HS-27A (cell line): ENCODE data around the gene ITGAX.
"Not testable (repeated sequence)": the region's sequence is repeated elsewhere in the genome, so short reads cannot be mapped to it uniquely, and the experiment has no call there.

Experiments used
- DNase-seq: peaks from one replicate; pipeline ENCODE4 v3.0.0-alpha.2; 2012; ENCODE audit warnings: low read depth, missing footprints

The ITGAX gene

GRCh38 chr16:31410082-31410481 lies 55.1 kb downstream of the ITGAX start:
- DNase-seq, result no peak

DNA sequence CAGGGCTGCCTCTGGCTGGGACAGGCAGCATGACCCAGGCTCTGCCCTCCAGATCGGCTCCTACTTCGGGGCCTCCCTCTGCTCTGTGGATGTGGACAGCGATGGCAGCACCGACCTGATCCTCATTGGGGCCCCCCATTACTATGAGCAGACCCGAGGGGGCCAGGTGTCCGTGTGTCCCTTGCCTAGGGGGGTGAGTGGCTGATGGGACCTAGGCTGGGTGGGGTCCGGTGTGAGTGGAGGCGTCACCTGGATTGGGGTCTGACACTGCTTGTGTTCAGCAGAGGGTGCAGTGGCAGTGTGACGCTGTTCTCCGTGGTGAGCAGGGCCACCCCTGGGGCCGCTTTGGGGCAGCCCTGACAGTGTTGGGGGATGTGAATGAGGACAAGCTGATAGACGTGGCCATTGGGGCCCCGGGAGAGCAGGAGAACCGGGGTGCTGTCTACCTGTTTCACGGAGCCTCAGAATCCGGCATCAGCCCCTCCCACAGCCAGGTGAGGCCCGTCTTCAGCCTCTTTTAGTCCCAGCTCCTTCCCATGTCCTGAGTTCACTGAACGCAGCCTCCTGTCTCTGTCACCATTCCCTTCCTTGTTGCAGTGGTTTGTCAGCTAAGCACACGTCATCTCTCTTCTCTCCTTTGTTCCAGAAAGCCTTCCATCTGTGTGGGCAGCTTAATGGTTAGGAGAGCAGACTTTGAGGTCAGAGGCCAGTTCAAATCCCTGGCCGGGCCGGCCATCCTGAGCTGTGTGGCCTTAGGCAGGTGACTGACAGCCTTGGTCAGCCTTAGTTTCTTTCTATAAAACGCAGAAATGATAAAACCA lies 56.3 kb downstream of the ITGAX start:
- DNase-seq, result no peak

DNA sequence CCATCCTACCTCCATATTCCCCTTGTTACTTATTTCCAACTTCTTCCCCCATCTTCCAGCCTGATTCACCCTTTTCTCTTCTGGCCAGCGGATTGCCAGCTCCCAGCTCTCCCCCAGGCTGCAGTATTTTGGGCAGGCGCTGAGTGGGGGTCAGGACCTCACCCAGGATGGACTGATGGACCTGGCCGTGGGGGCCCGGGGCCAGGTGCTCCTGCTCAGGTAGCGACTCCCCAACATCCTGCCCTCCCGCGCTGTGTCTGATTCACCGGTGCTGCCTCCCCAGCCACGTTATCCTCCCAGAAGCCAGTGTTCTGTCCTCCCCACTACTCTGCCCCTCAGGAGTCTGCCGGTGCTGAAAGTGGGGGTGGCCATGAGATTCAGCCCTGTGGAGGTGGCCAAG lies 57.8 kb downstream of the ITGAX start:
- no peak for DNase-seq

GRCh38 chr16:31413381-31413780 lies 58.4 kb downstream of the ITGAX start:
- no peak for DNase-seq

- no peak for DNase-seq
These were observed 59.0 kb downstream of the ITGAX start for GRCh38 chr16:31413943-31414342.

GRCh38 chr16:31414706-31415105 lies 59.7 kb downstream of the ITGAX start:
- DNase-seq, result no peak

- DNase-seq, result no peak
These were observed 61.4 kb downstream of the ITGAX start for GRCh38 chr16:31416371-31416770.

DNA sequence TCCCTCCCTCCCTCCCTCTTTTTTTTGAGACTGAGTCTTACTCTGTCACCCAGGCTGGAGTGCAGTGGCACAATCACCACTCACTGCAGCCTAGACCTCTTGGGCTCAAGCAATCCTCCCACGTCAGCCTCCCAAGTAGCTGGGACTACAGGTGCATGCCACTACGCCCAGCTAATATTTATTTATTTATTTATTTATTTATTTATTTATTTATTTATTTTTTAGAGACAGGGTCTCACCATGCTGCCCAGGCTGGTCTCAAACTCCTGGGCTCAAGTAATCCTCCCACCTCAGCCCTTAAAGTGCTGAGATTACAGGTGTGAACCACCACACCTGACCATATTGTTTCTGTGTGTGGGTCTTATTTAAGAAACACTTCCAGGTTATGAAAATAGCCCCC lies 62.1 kb downstream of the ITGAX start:
- not testable (repeated sequence) for DNase-seq

DNA sequence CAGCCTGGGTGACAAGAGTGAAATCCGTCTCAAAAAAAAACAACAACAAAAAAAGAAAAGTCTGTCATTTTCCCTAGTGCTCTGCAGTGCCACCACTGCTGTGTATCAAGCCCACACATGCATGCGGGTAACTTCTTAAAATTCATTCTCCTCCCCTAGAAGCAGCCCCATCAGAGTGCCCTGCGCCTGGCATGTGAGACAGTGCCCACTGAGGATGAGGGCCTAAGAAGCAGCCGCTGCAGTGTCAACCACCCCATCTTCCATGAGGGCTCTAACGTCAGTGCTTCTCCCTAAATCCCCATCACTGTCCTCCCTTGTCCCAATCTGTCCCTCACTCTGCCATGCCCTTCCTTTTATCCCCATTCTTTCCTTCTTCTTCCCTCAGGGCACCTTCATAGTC lies 62.9 kb downstream of the ITGAX start:
- DNase-seq, result no peak

DNA sequence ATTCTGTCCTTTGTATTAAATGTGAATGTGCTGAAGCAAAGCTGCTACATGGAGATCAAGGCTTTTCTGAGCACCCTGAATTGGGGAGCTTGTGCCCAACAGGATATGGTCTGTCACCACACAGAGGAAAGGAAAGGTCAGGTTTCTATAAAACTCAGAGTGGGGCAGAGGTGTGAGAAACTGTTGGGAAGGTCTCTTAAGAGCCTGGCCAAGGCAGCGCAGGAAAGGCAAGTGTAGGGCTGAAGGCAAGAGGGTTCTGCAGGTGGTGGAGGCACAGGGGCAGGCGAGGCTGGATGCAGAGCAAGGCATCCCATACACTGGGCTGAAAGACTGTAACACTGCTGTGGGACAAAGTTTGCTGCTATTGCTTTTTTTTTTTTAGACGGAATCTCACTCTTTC lies 65.1 kb downstream of the ITGAX start:
- DNase-seq, result no peak

- no peak for DNase-seq
These were observed 66.6 kb downstream of the ITGAX start for GRCh38 chr16:31421587-31421986.

DNA sequence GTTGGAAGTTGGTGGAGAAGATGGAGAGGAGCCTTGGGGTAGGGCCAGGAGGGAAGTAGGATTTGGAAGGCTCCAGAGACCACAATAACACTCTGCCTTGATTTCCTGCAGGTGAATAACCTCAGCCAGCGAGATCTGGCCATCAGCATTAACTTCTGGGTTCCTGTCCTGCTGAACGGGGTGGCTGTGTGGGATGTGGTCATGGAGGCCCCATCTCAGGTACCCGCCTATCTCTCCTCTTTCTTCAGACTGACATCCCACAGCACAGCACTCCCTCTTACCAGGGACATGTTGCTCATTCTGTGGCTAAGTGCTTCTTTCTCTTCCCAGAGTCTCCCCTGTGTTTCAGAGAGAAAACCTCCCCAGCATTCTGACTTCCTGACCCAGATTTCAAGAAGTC lies 68.3 kb downstream of the ITGAX start:
- no peak for DNase-seq

DNA sequence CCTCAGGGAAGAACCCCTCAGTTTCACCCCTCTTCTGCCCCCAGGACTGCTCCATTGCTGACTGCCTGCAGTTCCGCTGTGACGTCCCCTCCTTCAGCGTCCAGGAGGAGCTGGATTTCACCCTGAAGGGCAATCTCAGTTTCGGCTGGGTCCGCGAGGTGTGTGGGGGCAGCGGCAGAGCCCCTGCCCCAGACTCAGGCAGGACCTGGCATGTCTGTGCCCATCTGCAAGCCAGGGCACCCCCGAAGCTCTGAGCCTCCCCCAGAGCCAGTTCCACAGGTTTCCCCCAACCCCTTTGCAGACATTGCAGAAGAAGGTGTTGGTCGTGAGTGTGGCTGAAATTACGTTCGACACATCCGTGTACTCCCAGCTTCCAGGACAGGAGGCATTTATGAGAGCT lies 68.8 kb downstream of the ITGAX start:
- no peak for DNase-seq

DNA sequence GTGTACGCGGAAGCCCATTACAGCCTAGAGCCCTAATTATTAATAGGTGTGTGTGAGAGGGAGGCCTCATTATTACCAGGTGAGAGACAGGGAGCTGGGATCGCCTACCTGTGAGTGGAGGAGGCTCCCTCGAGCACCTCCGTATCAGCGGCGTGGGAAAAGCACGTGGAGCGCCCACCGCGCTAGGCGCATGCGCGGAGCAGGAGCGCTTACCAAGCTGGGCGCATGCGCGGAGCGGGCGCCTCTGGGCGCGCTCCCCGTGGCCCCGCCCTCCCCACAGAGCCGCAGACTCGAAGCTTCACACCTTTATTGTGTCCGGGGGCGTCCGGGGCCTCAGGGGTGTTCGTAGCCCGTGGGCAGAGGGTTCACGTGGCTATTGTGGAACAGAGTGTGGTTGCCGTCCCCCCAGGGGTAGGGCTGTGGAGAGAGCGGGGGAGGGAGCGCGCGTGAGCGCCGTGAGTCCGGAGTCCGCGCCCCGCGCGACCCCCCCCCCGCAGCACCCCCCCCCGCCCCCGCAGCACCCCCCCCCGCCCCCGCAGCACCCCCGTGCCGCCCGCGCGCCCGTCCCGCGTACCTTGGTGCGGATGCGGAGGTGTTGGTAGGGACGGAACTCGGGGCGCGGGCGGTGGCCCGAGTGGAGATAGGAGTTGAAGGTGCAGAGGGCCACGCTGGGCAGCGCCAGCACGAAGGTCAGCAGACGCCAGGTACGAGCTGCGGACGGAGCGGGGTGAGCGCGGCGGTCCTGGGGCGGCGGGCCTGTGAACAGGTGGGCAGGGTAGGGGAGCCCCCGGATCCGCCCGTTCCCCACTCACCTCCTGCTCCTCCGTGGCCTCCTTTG lies 72.7 kb downstream of the ITGAX start:
- no peak for DNase-seq

DNA sequence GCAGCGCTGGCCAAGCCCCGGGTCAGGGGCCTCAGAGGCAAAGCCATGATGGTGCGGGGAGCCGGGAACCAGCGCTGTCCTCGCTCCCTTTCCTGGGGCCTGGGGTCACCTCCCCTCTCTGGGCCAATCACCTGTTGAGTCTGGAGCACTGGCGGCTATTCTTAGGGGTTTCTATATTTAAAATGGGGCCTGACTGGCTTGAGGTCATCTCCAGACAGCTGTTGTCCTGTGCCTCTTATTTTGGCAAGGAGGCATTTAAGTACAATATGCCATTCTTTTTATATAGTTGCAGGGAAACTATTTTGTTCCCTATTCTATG lies 73.3 kb downstream of the ITGAX start, which contains the start of gene COX6A2:
TSS of gene COX6A2 (minus strand) at position 82 of the 319 bp plus-strand sequence. CDS start at position 47, 35 bp downstream.
- DNase-seq, result no peak

DNA sequence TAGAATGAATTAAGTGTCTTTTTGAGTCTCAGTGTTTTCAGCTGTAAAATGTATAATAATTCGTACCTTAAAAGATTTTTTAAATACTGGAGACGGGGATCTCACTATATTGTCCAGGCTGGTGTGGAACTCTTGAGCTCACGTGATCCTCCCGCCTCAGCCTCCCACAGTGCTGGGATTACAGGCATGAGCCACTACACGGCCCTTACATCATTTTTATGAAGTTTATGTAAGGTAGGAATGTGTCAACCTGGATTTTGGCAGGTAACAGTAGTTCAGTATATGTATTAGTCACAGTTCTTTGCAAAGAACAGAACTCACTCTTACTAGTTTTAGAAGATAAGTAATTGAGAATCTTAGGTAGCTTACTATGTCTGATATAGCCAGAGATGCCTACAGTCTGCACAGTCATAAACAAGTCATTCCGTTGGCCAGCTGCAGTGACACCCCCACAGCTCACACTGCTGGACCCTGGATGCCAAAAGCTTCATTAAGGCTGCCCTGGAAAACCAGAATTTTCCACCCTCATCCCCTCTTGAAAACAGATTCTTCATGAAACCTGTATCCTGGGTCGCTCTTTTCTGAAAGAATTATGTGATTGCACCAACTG lies 73.8 kb downstream of the ITGAX start:
- no peak for DNase-seq

DNA sequence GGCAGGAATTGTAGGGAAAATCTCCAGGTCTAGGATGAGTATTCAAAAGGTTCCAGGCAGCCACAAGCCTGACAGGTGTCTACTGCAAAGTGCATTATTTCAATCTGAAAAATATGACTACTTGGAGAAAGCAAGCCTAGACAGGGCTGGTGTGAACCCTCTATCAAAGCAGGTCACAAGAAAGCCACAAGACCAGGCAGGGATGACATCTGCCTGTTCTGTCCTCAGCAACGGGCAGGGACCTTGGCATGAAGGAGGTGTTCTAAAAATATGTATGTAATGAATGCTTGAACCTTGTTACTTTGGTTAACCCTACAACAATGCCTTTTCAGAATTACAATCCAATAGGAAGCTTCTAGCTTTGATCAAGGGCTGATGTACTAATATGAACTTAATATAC lies 74.3 kb downstream of the ITGAX start:
- DNase-seq, result no peak

- no peak for DNase-seq
These were observed 74.8 kb downstream of the ITGAX start for GRCh38 chr16:31429796-31430195.

GRCh38 chr16:31430380-31431052 lies 75.5 kb downstream of the ITGAX start:
- DNase-seq, result no peak
